Gastroesophageal sphincter (tissue), 3 donors: ENCODE data around the gene SOX11.

ENCODE experiments used
- POLR2A ChIP-seq, 2 donors: fragments of 450-650 bp; IDR thresholded peaks; one replicate each; pipeline ENCODE4 v1.6.1; 2017; ENCODE audit warnings: antibody characterized with exemption in 2 of 2, mild to moderate bottlenecking in 2 of 2, moderate library complexity in 1 of 2
- TF ChIP-seq, protein P1 (sequence below), 4 experiments: fragments of 200-600 bp in 2 of 4; fragments of 450-650 bp in 2 of 4; sonication (generic) in 1 of 4; IDR thresholded peaks; one replicate each; pipeline ENCODE4 v1.5.1; 2017 to 2019; ENCODE audit warnings: antibody characterized with exemption in 4 of 4, mild to moderate bottlenecking in 2 of 4, moderate library complexity in 2 of 4

DNA sequence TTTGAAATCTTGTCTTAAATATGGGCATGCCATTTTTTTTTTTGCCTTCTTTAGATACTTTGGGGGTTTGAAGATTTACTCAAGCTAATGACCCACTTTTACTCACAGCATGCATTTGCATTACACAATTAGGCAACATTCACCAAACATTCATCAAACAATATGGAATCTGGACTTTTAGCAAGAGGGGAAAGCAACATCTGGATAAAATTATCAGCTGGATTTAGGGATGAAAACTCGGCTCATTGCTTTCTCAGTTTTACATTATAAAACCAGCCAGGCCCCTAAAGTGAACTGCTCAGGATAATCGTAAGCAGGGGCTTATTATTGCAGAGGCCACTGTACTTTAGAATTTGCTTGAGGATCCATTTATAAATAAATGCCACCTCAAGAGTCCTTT is 44.7 kb downstream of the SOX11 start:
- TF ChIP-seq, protein P1, sequence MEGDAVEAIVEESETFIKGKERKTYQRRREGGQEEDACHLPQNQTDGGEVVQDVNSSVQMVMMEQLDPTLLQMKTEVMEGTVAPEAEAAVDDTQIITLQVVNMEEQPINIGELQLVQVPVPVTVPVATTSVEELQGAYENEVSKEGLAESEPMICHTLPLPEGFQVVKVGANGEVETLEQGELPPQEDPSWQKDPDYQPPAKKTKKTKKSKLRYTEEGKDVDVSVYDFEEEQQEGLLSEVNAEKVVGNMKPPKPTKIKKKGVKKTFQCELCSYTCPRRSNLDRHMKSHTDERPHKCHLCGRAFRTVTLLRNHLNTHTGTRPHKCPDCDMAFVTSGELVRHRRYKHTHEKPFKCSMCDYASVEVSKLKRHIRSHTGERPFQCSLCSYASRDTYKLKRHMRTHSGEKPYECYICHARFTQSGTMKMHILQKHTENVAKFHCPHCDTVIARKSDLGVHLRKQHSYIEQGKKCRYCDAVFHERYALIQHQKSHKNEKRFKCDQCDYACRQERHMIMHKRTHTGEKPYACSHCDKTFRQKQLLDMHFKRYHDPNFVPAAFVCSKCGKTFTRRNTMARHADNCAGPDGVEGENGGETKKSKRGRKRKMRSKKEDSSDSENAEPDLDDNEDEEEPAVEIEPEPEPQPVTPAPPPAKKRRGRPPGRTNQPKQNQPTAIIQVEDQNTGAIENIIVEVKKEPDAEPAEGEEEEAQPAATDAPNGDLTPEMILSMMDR (IDR thresholded peaks at IDR 0.05): no peak
- no peak for TF ChIP-seq POLR2A (IDR thresholded peaks at IDR 0.05)
